ENCODE data around the gene RALGAPA2.

RALGAPA2 gene

DNA sequence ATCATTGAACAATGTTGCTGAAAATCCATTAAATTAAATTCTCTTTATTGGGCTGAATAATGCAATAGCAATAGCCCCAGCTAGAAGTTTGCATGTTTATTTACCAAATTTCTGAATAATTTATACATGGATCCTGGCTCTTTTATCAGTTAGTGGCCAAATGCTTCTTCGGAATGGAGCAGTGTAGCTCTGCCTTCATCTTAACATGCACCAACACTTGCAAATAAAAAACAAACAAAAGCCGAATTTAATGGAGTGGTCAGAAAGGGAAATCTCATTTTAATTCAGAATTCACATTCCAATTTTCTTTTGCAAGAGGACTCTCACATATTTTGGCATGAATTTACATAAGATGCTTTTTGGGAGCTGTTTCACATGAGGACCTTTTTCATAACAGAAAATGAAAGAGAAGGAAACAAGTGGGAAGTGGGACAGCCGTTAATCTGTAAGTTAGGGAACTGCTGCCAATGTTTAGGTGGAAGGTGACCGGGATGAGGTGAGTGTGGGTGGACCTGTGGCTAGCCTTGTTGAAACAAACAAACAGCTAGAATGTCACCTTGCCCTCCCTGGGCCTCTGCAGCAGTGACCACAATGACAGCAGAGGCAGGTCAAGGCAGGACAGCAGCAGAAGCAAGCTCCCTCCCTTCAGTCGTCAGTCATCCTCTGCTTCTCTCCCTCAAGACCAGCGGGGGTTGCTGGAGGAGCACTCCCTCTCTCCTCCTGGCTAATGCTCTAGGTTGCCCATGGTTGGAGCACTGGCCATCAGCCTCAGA is 271.4 kb downstream of the RALGAPA2 start:
- H3K4me3 ChIP-seq (ENCODE audit: low read depth, low read length) = no peak overlapping the region
- TF ChIP-seq, protein P1, sequence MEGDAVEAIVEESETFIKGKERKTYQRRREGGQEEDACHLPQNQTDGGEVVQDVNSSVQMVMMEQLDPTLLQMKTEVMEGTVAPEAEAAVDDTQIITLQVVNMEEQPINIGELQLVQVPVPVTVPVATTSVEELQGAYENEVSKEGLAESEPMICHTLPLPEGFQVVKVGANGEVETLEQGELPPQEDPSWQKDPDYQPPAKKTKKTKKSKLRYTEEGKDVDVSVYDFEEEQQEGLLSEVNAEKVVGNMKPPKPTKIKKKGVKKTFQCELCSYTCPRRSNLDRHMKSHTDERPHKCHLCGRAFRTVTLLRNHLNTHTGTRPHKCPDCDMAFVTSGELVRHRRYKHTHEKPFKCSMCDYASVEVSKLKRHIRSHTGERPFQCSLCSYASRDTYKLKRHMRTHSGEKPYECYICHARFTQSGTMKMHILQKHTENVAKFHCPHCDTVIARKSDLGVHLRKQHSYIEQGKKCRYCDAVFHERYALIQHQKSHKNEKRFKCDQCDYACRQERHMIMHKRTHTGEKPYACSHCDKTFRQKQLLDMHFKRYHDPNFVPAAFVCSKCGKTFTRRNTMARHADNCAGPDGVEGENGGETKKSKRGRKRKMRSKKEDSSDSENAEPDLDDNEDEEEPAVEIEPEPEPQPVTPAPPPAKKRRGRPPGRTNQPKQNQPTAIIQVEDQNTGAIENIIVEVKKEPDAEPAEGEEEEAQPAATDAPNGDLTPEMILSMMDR (IDR thresholded peaks at IDR 0.05; ENCODE audit: insufficient read depth, low read depth, low read length, missing control alignments) = no peak
- no peak for DNase-seq (ENCODE audit: low read depth)

DNA sequence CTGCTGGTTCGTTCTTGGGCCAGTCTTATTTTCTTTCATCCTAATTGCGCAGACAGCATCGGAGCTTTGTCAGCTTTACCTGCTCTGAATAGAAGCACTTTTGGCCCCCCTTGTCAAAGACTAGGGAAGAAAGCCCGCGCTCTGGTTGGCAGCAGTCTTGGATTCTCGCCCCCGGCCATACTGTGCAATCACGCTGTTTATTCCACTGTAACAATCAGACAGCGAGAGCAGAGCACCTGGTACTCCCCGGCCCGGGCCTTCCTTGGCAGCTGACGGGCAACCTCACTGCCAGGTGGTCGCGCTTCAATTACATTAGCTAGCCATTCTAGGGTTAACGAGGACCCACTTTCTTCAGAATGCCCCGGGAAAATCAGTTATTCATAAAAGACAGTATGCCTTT is 272.0 kb downstream of the RALGAPA2 start:
- no peak for DNase-seq (ENCODE audit: low read depth)
- TF ChIP-seq, protein P1 (IDR thresholded peaks at IDR 0.05; ENCODE audit: insufficient read depth, low read depth, low read length, missing control alignments) = no peak

GRCh38 chr20:20439602-20440190 is 272.7 kb downstream of the RALGAPA2 start:
- no peak for DNase-seq (ENCODE audit: low read depth)
- TF ChIP-seq, protein P1 (IDR thresholded peaks at IDR 0.05; ENCODE audit: insufficient read depth, low read depth, low read length, missing control alignments) = no peak
- no peak overlapping the region for H3K4me3 ChIP-seq (ENCODE audit: low read depth, low read length)

More for the DNA sequence above, 272.0 kb downstream of the RALGAPA2 start:
- no peak overlapping the region for H3K4me3 ChIP-seq (ENCODE audit: low read depth, low read length)

DNA sequence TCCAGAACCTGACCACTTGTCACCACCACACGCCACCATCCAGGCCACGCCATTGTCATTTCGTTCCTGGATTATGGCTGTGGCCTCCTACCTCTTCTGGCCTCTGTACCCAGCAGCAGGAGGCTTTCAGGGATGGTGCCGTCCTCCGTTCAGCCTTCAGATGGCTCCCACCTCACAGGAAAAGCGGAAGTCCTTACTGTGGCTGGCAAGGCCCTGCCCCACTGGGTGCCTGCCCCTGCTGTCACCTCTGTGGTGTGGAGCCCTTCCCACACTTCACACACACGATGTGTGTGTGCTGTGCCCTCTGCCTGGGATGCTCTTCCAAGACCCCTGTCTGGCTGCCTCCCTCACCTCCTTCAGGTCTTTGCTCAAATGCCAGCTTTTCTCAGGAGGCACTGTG is 275.1 kb downstream of the RALGAPA2 start:
- DNase-seq (ENCODE audit: low read depth) = no peak
- TF ChIP-seq, protein P1 (IDR thresholded peaks at IDR 0.05; ENCODE audit: insufficient read depth, low read depth, low read length, missing control alignments) = no peak
- H3K4me3 ChIP-seq (ENCODE audit: low read depth, low read length) = no peak overlapping the region

DNA sequence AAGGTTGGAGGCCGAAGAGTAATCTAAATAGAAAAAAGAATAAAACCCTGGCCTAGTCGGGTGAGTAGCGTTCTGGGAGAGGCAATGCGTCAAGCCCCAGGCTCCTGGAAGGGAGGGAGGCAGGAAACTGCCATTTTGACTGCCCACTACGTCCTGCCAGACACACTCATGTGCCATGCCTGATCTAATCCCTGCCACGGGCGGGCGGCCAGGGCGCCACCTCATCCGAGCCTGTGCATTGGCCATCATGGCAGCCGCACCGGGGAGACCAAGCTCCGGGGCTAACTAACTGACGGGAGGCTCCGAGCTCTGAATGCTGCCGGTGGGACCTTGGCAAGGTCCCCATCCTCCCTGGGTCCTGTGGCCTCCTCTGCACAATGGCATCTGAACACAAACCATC is 275.8 kb downstream of the RALGAPA2 start:
- no peak overlapping the region for H3K4me3 ChIP-seq (ENCODE audit: low read depth, low read length)
- DNase-seq (ENCODE audit: low read depth) = no peak
- TF ChIP-seq, protein P1 (IDR thresholded peaks at IDR 0.05; ENCODE audit: insufficient read depth, low read depth, low read length, missing control alignments) = no peak

DNA sequence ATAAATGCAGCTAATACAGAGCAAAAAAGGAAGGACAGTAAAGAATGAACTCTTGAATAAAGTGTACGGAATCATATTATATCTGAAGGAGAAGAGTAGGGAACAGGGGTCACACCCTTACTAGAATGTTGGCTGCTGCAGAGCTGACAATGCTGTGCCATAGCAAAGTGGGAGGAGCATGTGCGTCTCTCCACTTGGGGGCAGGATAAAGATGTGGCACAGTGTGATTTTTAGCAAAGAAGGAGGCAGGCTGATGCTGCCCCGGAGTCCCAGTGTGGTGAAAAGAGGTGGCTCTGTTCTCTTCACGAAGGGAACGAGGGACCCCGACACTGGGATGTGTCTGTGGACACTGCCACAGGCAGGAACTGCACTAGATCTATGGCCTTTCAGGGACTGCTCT is 277.0 kb downstream of the RALGAPA2 start:
- TF ChIP-seq, protein P1 (IDR thresholded peaks at IDR 0.05; ENCODE audit: insufficient read depth, low read depth, low read length, missing control alignments) = no peak
- no peak overlapping the region for H3K4me3 ChIP-seq (ENCODE audit: low read depth, low read length)
- DNase-seq (ENCODE audit: low read depth) = no peak

All from GM12865 (cell line).